HG03097 (cell line): ENCODE results near the gene AKR7A2.
"Not testable (repeated sequence)": the region's sequence is repeated elsewhere in the genome, so short reads cannot be mapped to it uniquely, and the experiment has no call there.

Experiments used
- ATAC-seq: cut with Tn5 transposase; IDR thresholded peaks from one replicate; pipeline ENCODE4 v1.9.1; 2021; ENCODE audit not compliant: unreplicated experiment, low FRiP score

AKR7A2 gene

DNA sequence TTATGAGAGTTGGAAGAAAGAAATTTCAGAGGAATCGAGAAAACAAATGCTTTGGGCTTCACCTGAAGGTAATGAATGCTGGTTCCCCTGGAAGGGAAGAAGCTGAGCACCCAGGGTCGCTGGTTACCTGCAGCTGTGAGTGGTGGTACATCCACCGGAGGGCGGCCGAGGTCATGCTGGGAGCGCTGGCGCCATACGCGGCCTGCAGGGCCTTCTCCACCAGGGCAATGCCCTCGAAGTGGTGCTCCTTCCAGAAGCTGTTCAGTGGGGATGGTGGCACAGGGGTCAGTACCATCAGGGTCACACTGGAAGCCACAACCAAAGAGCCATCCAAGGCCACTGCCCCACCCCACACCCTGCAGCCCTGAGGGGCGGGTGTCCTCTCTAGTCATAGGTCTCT lies 43.5 kb downstream of the AKR7A2 start:
- ATAC-seq, result no peak

GRCh38 chr1:19262744-19263143 lies 49.2 kb downstream of the AKR7A2 start:
- ATAC-seq, result no peak

GRCh38 chr1:19262047-19262446 lies 49.9 kb downstream of the AKR7A2 start:
- no peak for ATAC-seq

- no peak for ATAC-seq
Observed at GRCh38 chr1:19260211-19261138, 51.5 kb downstream of the AKR7A2 start.

- ATAC-seq, result no peak
Observed at GRCh38 chr1:19258353-19258752, 53.6 kb downstream of the AKR7A2 start.

DNA sequence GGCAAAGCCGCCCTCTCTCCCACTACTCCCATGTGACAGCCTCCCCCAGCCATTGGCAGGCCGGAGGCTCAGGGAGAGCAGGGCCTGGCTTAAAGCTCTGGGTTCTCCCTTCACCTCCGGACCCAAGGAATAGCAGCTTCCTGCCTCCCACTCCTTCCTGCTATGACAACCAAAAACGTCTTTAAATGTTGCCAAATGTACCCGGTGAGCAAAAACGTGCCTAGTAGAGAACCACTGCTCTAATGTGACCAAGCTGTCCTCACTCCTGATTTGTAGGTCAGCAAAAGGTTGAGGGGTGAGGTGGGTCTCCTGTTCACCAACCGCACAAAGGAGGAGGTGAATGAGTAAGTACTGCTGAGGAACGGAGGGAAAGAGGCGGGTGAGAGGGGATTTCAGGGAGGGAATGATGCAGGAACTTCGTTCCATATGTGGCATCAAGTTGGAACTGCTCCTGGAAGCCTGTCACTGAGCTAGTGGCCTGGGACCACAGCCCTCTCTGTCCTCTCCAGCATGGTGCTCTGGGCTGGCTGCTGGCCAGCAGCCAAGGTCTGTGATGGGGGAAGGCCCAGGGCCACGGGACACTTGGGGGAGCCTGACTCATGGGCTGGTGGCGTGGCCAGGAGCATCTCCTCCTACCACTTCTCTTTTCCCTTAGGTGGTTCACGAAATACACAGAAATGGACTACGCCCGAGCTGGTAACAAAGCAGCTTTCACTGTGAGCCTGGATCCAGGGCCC lies 54.6 kb downstream of the AKR7A2 start:
- ATAC-seq, result no peak

DNA sequence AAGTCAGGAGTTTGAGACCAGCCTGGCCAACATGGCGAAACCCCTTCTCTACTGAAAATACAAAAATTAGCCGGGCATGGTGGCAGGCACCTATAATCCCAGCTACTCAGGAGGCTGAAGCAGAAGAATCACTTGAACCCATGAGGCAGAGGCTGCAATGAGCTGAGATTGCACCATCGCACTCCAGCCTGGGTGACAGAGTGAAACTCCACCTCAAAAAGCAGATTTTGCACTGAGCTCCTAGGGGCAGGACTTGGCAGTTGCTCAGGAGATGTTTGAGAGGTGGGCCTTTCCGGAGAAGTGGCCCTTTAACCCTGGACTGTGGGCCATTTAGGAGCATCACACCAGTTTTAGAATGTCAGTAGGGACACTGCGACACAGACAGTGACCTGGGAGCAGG lies 55.6 kb downstream of the AKR7A2 start:
- ATAC-seq, result not testable (repeated sequence)

GRCh38 chr1:19255288-19255687 lies 56.7 kb downstream of the AKR7A2 start:
- no peak for ATAC-seq

DNA sequence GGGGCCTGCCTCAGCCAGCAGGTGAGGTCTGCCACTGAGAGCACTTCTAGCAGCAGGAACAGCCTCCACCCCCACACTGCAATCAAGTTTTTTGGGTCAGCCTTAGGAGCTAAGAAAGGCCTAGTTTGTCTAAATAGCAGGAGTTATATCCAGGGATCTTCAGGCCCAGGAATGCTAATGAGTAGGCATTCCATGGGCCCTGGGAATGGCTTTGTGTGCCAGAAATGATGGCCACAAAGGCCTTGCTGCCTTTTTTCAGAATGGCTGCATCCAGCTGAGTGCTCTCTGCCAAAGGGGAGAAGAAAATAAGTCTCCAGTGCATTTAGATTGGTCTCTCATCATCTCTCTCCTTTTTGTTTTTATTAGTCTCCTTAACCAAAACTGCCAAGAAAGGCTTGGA lies 57.5 kb downstream of the AKR7A2 start:
- no peak for ATAC-seq
